OCI-LY1 (cell line): ENCODE data around the gene DSPP.

Experiments
- H2AFZ ChIP-seq: fragments of 200-600 bp; sonication (generic), shearing (Covaris generic); 2 replicates; pipeline ENCODE4 v1.6.0; 2014; ENCODE audit warnings: antibody characterized with exemption, mild to moderate bottlenecking, low read length
- H3F3A ChIP-seq: fragments of 200-600 bp; sonication (generic), shearing (Covaris generic); 2 replicates; pipeline ENCODE4 v1.6.0; 2014; ENCODE audit warnings: mild to moderate bottlenecking, antibody characterized with exemption, low read length, moderate library complexity; ENCODE audit not compliant: insufficient read depth
- H3K27ac ChIP-seq: fragments of 200-600 bp; sonication (generic); 2 replicates; pipeline ENCODE4 v1.5.1; 2014; ENCODE audit warnings: low read length, mixed run types, mild to moderate bottlenecking, low read depth; ENCODE audit not compliant: poor library complexity, severe bottlenecking
- H3K27me3 ChIP-seq: fragments of 200-600 bp; sonication (generic); 2 replicates; pipeline ENCODE4 v1.6.0; 2014; ENCODE audit warnings: antibody characterized with exemption, mild to moderate bottlenecking, low read length, moderate library complexity; ENCODE audit not compliant: insufficient read depth
- H3K36me3 ChIP-seq: fragments of 200-600 bp; sonication (generic); 2 replicates; pipeline ENCODE4 v1.6.1; 2014; ENCODE audit warnings: mild to moderate bottlenecking, antibody characterized with exemption, low read length, moderate library complexity, mixed read lengths; ENCODE audit not compliant: insufficient read depth
- H3K4me1 ChIP-seq: fragments of 200-600 bp; sonication (generic); 2 replicates; pipeline ENCODE4 v1.5.1; 2014; ENCODE audit warnings: mild to moderate bottlenecking, low read length, moderate library complexity; ENCODE audit not compliant: insufficient read depth, severe bottlenecking
- H3K4me2 ChIP-seq: fragments of 200-600 bp; sonication (generic), shearing (Covaris generic); 2 replicates; pipeline ENCODE4 v1.6.1; 2014; ENCODE audit warnings: low read length
- H3K4me3 ChIP-seq: fragments of 200-600 bp; sonication (generic); 2 replicates; pipeline ENCODE4 v1.5.1; 2014; ENCODE audit warnings: low read length, low read depth, mild to moderate bottlenecking, mixed read lengths; ENCODE audit not compliant: poor library complexity, severe bottlenecking
- H3K79me2 ChIP-seq: fragments of 200-600 bp; shearing (Covaris generic); 2 replicates; pipeline ENCODE4 v1.6.1; 2016; ENCODE audit warnings: mixed run types, low read length, mixed read lengths; ENCODE audit not compliant: insufficient read depth
- H3K9ac ChIP-seq: fragments of 200-600 bp; sonication (generic), shearing (Covaris generic); 2 replicates; pipeline ENCODE4 v1.6.1; 2014; ENCODE audit warnings: mild to moderate bottlenecking, low read length, mixed read lengths
- H3K9me2 ChIP-seq: fragments of 200-600 bp; sonication (generic), shearing (Covaris generic); 2 replicates; pipeline ENCODE4 v1.6.1; 2014; ENCODE audit warnings: low read depth, mild to moderate bottlenecking, low read length, mixed read lengths
- H3K9me3 ChIP-seq: fragments of 200-600 bp; shearing (Covaris generic); 2 replicates; pipeline ENCODE4 v1.6.1; 2014; ENCODE audit warnings: low read length, mixed read lengths
- H4K20me1 ChIP-seq: fragments of 200-600 bp; sonication (generic), shearing (Covaris generic); 2 replicates; pipeline ENCODE4 v1.6.0; 2016; ENCODE audit warnings: mild to moderate bottlenecking, low read length; ENCODE audit not compliant: insufficient read depth
- CTCF ChIP-seq: fragments of 200-600 bp; sonication (generic), shearing (Covaris generic); IDR thresholded peaks from 2 replicates; pipeline ENCODE4 v1.5.1; 2017; ENCODE audit warnings: mild to moderate bottlenecking, antibody characterized with exemption, low read length, moderate library complexity, mixed read lengths
- EZH2 ChIP-seq: fragments of 200-600 bp; sonication (generic), shearing (Covaris generic); IDR thresholded peaks from 2 replicates; pipeline ENCODE4 v1.8.0; 2017; ENCODE audit warnings: borderline replicate concordance, mixed run types, mild to moderate bottlenecking, antibody characterized with exemption, low read length, moderate library complexity, mixed read lengths

Gene DSPP

DNA sequence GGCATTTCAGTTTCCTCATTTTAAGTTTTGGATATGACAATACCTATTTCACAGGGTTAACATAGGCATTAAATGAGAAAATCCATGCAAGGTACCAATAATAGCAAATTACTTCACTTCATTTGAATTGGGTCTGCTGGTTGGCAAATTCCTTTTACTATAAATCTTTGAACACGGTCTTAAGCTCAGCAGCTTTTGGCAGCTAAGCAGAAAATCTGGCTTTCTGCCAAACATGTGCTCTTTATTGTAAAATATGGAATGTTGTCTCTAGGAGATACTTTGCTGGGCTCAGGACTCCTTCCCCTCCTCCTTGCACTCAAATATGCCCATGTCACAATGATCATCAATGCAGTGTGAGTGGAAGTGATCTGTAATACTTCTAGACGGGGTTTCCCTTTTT, 24.9 kb downstream of the DSPP start:
- H2AFZ ChIP-seq: no peak overlapping the region
- no peak for TF ChIP-seq CTCF
- no peak for TF ChIP-seq EZH2
- no peak overlapping the region for H3K9ac ChIP-seq

DNA sequence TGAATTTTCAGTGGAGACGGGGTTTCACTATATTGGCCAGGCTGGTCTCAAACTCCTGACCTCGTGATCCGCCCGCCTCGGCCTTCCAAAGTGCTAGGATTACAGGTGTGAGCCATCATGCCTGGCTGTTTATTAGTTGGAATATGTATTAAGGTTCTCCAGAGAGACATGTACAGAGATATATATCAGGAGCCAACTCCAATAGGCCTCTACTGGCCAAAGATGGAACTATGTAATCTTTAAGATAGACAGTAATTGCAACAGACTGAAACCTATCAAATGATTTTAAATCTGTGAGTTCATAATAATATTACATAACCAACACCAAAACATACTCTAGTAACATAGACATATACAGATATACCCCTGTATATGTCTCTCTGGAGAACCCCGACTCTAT, 36.0 kb downstream of the DSPP start:
- Histone ChIP-seq H3K36me3 (no peaks in the 10 kb centered on the region), H3K9me2 (no peaks in the 10 kb centered on the region), H3K27me3 (no peaks in the 10 kb centered on the region), H3K4me1 (no peaks in the 10 kb centered on the region), H3K4me2 (no peak overlapping the region), H2AFZ (no peak overlapping the region), H3K27ac (no peak overlapping the region), H3K9me3 (no peaks in the 10 kb centered on the region), H4K20me1 (no peaks in the 10 kb centered on the region), H3K9ac (no peak overlapping the region), H3F3A (no peaks in the 10 kb centered on the region), H3K79me2 (no peaks in the 10 kb centered on the region), H3K4me3 (no peak overlapping the region)
- TF ChIP-seq CTCF (no peak), EZH2 (no peak)

More for the DNA sequence above, 24.9 kb downstream of the DSPP start:
- no peaks in the 10 kb centered on the region for H3K27me3 ChIP-seq
- no peak overlapping the region for H3K27ac ChIP-seq
- no peak overlapping the region for H3K4me2 ChIP-seq
- H3K9me3 ChIP-seq: no peaks in the 10 kb centered on the region
- H3K36me3 ChIP-seq: no peaks in the 10 kb centered on the region
- H3K79me2 ChIP-seq: no peaks in the 10 kb centered on the region
- H3K4me1 ChIP-seq: no peaks in the 10 kb centered on the region
- H3F3A ChIP-seq: no peaks in the 10 kb centered on the region
- no peaks in the 10 kb centered on the region for H3K9me2 ChIP-seq
- no peaks in the 10 kb centered on the region for H4K20me1 ChIP-seq
- no peak overlapping the region for H3K4me3 ChIP-seq

DNA sequence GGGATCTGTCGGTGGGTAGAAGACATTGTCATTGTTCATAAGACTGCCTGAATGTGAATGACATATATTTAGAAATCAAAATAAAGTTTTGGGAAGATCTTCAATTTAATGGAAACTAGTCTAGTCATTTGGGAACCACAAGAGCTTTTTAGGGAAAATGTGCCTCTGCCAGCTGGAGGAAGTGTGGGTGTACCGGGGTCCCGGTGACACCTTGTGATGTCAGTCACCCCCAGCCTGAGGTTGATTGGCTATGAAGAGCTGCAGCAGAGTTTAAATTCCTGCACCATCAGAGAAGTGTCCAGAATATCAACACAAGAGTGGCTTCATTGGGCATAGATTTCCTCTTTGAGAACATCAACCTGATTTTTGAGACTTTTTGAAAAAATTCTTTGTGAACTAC, 41.7 kb downstream of the DSPP start, which contains the start of gene DMP1:
DMP1 (plus strand) TSS at position 301 of the 400 bp plus-strand sequence. CDS start 6,213 bp downstream, outside the sequence.
- Histone ChIP-seq H3K9me3 (no peaks in the 10 kb centered on the region), H2AFZ (no peak within 1 kb of the TSS), H3K36me3 (no peaks in the 10 kb centered on the region), H3K9me2 (no peaks in the 10 kb centered on the region), H3K4me1 (no peaks in the 10 kb centered on the region), H3K27me3 (no peaks in the 10 kb centered on the region), H3K27ac (no peak within 1 kb of the TSS), H3K9ac (no peak within 1 kb of the TSS), H4K20me1 (no peaks in the 10 kb centered on the region), H3K79me2 (no peaks in the 10 kb centered on the region), H3K4me3 (no peak within 1 kb of the TSS), H3K4me2 (no peak within 1 kb of the TSS), H3F3A (no peaks in the 10 kb centered on the region)
- TF ChIP-seq CTCF (no peak), EZH2 (no peak)
